ENCODE measurements around the gene INO80. TPM values are rescaled to one million over a fixed set of nuclear protein-coding genes. Genes with fewer than 3 reads are reported as not detected.

Gene INO80
- total RNA-seq, 1 experiment from 2014 or later = 27.3 TPM

GRCh38 chr15:40942337-40942854 is 173.7 kb downstream of the INO80 start:
- ChIA-PET POLR2A (ENCODE audit: low non-redundant PET) (no interaction called here), CTCF (interaction anchor here (2.1 kb wide), 1 partner anchor 10 kb away, joined by 10 read pairs; the partner anchor contains the start of gene CHAC1)
- no peak for DNase-seq (ENCODE audit: low spot score)
- no peak for TF ChIP-seq EZH2 (IDR thresholded peaks at IDR 0.05; ENCODE audit: borderline replicate concordance, low read depth, low read length, poor library complexity, severe bottlenecking)
- TF ChIP-seq CTCF (conservative IDR thresholded peaks at IDR 0.05; ENCODE audit: low read depth, low read length) = no peak
- Histone ChIP-seq H3K27me3 (replicated peaks; ENCODE audit: insufficient read depth, low read depth, low read length, poor library complexity) (no peaks in the 10 kb centered on the region), H3K9me3 (ENCODE audit: low read depth, low read length, poor library complexity, severe bottlenecking) (no peaks in the 10 kb centered on the region), H3K4me1 (ENCODE audit: insufficient read depth, low read length, poor library complexity, severe bottlenecking) (peaks cover 28% of the 10 kb centered on the region), H3K27ac (ENCODE audit: low read depth, low read length, poor library complexity, severe bottlenecking) (peak overlapping the region; percentile 51), H3K36me3 (ENCODE audit: insufficient read depth, low read length, poor library complexity, severe bottlenecking) (no peaks in the 10 kb centered on the region), H3K4me3 (ENCODE audit: low read depth, low read length, poor library complexity, severe bottlenecking) (peak overlapping the region; percentile 55)
- intact Hi-C loops (cut with micrococcal nuclease; ENCODE audit: unreplicated experiment) = no loop called here
- no TSS peak for BruUV-seq (replicated peaks)

- ChIA-PET CTCF (interaction anchor here (0.7 to 2.1 kb wide), 3 partner anchors 10 to 12 kb away, joined by 3 to 10 read pairs (median 4); partner anchors contain the start of genes CHAC1 and DLL4), POLR2A (ENCODE audit: low non-redundant PET) (interaction anchor here (0.7 kb wide), 1 partner anchor 336 kb away, joined by 4 read pairs; no protein-coding TSS in a partner anchor)
- peak; percentile 81 for DNase-seq (ENCODE audit: low spot score)
- Histone ChIP-seq H3K4me3 (ENCODE audit: low read depth, low read length, poor library complexity, severe bottlenecking) (peak overlapping the region; percentile 55), H3K9me3 (ENCODE audit: low read depth, low read length, poor library complexity, severe bottlenecking) (no peaks in the 10 kb centered on the region), H3K27ac (ENCODE audit: low read depth, low read length, poor library complexity, severe bottlenecking) (peak overlapping the region; percentile 66), H3K36me3 (ENCODE audit: insufficient read depth, low read length, poor library complexity, severe bottlenecking) (no peaks in the 10 kb centered on the region), H3K27me3 (replicated peaks; ENCODE audit: insufficient read depth, low read depth, low read length, poor library complexity) (no peaks in the 10 kb centered on the region), H3K4me1 (ENCODE audit: insufficient read depth, low read length, poor library complexity, severe bottlenecking) (peaks cover 34% of the 10 kb centered on the region)
- intact Hi-C loops (cut with micrococcal nuclease; ENCODE audit: unreplicated experiment) = no loop called here
- no TSS peak for BruUV-seq (replicated peaks)
- TF ChIP-seq EZH2 (IDR thresholded peaks at IDR 0.05; ENCODE audit: borderline replicate concordance, low read depth, low read length, poor library complexity, severe bottlenecking) (no peak), CTCF (conservative IDR thresholded peaks at IDR 0.05; ENCODE audit: low read depth, low read length) (peak; percentile 39)
These were observed 174.3 kb downstream of the INO80 start for GRCh38 chr15:40941528-40942336.

- Histone ChIP-seq H3K36me3 (ENCODE audit: insufficient read depth, low read length, poor library complexity, severe bottlenecking) (no peaks in the 10 kb centered on the region), H3K9me3 (ENCODE audit: low read depth, low read length, poor library complexity, severe bottlenecking) (no peaks in the 10 kb centered on the region), H3K27ac (ENCODE audit: low read depth, low read length, poor library complexity, severe bottlenecking) (peak overlapping the region; percentile 66), H3K4me1 (ENCODE audit: insufficient read depth, low read length, poor library complexity, severe bottlenecking) (peaks cover 36% of the 10 kb centered on the region), H3K4me3 (ENCODE audit: low read depth, low read length, poor library complexity, severe bottlenecking) (peak overlapping the region; percentile 55), H3K27me3 (replicated peaks; ENCODE audit: insufficient read depth, low read depth, low read length, poor library complexity) (no peaks in the 10 kb centered on the region)
- no TSS peak for BruUV-seq (replicated peaks)
- POLR2A ChIA-PET (ENCODE audit: low non-redundant PET) = interaction anchor here (0.7 kb wide), 1 partner anchor 335 kb away, joined by 4 read pairs; no protein-coding TSS in a partner anchor
- CTCF ChIA-PET = interaction anchor here (0.7 to 2.1 kb wide), 3 partner anchors 9 to 12 kb away, joined by 3 to 10 read pairs (median 4); partner anchors contain the start of genes CHAC1 and DLL4
- TF ChIP-seq EZH2 (IDR thresholded peaks at IDR 0.05; ENCODE audit: borderline replicate concordance, low read depth, low read length, poor library complexity, severe bottlenecking) (no peak), CTCF (conservative IDR thresholded peaks at IDR 0.05; ENCODE audit: low read depth, low read length) (no peak)
- no peak for DNase-seq (ENCODE audit: low spot score)
- intact Hi-C loops (cut with micrococcal nuclease; ENCODE audit: unreplicated experiment) = no loop called here
These were observed 175.0 kb downstream of the INO80 start for GRCh38 chr15:40941068-40941527.

All from A673 (cell line).